Stimulated activated CD4-positive, alpha-beta T cell treated with anti-CD3 and anti-CD28 coated beads, Interleukin-2, amount 100 ng/mL, for 4 hours (primary cell): ENCODE data around the gene SPPL3.
A peak's percentile ranks its signal among the peaks of the same experiment; 100 is the strongest.
"Not testable (repeated sequence)": the region's sequence is repeated elsewhere in the genome, so short reads cannot be mapped to it uniquely, and the experiment has no call there.

Experiments
- DNase-seq: peaks from one replicate; pipeline ENCODE4 v3.0.0-alpha.2; 2020; ENCODE audit warnings: low read depth

The SPPL3 gene

GRCh38 chr12:120749256-120749655 is 154.9 kb downstream of the SPPL3 start:
- DNase-seq, result no peak

- no peak for DNase-seq
Measured at GRCh38 chr12:120748242-120748641, 155.9 kb downstream of the SPPL3 start.

- no peak for DNase-seq
Measured at GRCh38 chr12:120744922-120745493, 159.2 kb downstream of the SPPL3 start.

- no peak for DNase-seq
Measured at GRCh38 chr12:120741476-120742421, 162.4 kb downstream of the SPPL3 start.

GRCh38 chr12:120740871-120741270 is 163.3 kb downstream of the SPPL3 start:
- no peak for DNase-seq

- DNase-seq, result no peak
Measured at GRCh38 chr12:120739821-120740613, 164.1 kb downstream of the SPPL3 start.

- DNase-seq, result no peak
Measured at GRCh38 chr12:120739031-120739762, 165.0 kb downstream of the SPPL3 start.

GRCh38 chr12:120738252-120739030 is 165.7 kb downstream of the SPPL3 start:
- no peak for DNase-seq

GRCh38 chr12:120737557-120738251 is 166.5 kb downstream of the SPPL3 start:
- no peak for DNase-seq

- DNase-seq, result no peak
Measured at GRCh38 chr12:120736404-120737331, 167.5 kb downstream of the SPPL3 start.

- no peak for DNase-seq
Measured at GRCh38 chr12:120735181-120735580, 169.0 kb downstream of the SPPL3 start.

- no peak for DNase-seq
Measured at GRCh38 chr12:120734210-120734609, 169.9 kb downstream of the SPPL3 start.

GRCh38 chr12:120733574-120733973 is 170.6 kb downstream of the SPPL3 start:
- DNase-seq, result no peak

- DNase-seq, result not testable (repeated sequence)
Measured at GRCh38 chr12:120732198-120732597, 172.0 kb downstream of the SPPL3 start.

- no peak for DNase-seq
Measured at GRCh38 chr12:120726961-120727360, 177.2 kb downstream of the SPPL3 start.

- no peak for DNase-seq
Measured at GRCh38 chr12:120726510-120726793, 177.7 kb downstream of the SPPL3 start.

GRCh38 chr12:120725659-120726509 is 178.3 kb downstream of the SPPL3 start, which contains the start of gene ACADS:
Gene ACADS, plus strand, starts transcription at chr12:120725826. Its CDS starts 60 bp downstream, at chr12:120725886.
- peak; percentile 83 for DNase-seq

GRCh38 chr12:120725151-120725658 is 179.0 kb downstream of the SPPL3 start:
- no peak for DNase-seq
